ENCODE data around the gene ZNF524.

Gene ZNF524

DNA sequence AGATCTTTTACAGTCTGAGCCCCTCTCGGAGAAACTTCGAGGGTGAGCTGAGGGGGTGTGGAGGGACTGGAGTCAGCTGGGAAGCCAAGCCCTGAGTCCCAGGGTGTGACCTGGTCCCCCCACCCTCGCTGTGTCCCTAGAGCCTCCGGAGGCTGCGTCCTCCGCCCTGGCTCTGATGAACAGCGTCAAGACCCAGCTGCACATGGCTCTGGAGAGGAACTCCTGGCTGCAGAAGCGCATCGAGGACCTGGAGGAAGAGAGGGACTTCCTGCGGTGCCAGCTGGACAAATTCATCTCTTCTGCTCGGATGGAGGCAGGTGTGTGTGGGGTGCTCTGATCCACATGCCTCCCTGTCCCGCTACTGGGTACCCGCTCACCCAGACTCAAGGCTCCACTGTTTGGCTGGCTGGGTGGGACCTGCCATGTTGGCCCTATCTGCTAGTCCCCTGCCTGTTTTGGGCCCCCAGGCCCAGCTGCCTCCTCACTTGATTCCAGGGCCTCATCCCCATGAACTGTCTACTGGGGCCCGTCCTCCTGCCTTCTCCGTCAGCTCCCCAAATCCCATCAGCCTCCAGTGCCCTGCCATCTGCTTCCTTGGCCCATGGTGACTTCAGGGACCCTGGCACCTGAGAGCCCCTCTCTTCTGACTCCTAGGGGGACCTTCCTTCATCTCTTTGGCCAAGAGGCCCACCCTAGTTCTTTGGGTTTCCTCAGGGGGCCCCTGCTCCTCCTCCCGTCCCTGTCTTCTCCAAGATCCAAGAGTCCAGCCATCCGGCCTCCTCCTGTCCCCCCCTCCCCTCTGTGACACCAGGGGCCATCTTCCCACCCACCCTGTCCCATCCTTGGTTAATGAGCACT, 49.4 kb downstream of the ZNF524 start:
- no peak for TF ChIP-seq EZH2phosphoT487 (IDR thresholded peaks at IDR 0.05; ENCODE audit: borderline replicate concordance, low read length)
- TF ChIP-seq, protein P1, sequence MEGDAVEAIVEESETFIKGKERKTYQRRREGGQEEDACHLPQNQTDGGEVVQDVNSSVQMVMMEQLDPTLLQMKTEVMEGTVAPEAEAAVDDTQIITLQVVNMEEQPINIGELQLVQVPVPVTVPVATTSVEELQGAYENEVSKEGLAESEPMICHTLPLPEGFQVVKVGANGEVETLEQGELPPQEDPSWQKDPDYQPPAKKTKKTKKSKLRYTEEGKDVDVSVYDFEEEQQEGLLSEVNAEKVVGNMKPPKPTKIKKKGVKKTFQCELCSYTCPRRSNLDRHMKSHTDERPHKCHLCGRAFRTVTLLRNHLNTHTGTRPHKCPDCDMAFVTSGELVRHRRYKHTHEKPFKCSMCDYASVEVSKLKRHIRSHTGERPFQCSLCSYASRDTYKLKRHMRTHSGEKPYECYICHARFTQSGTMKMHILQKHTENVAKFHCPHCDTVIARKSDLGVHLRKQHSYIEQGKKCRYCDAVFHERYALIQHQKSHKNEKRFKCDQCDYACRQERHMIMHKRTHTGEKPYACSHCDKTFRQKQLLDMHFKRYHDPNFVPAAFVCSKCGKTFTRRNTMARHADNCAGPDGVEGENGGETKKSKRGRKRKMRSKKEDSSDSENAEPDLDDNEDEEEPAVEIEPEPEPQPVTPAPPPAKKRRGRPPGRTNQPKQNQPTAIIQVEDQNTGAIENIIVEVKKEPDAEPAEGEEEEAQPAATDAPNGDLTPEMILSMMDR (IDR thresholded peaks at IDR 0.05; ENCODE audit: low read depth, low read length, poor library complexity, severe bottlenecking), result no peak
- Histone ChIP-seq H3K79me2 (ENCODE audit: control insufficient read depth, low read length) (peaks cover 64% of the 10 kb centered on the region), H4K20me1 (ENCODE audit: control insufficient read depth, insufficient read depth, low read depth, low read length) (no peaks in the 10 kb centered on the region), H3K9me2 (replicated peaks; ENCODE audit: control insufficient read depth, low read length) (no peaks in the 10 kb centered on the region), H3K4me1 (ENCODE audit: control insufficient read depth, low read length) (peaks cover 56% of the 10 kb centered on the region), H3K4me2 (ENCODE audit: low read length) (peak overlapping the region; percentile 87), H3K27ac (ENCODE audit: low read depth, low read length) (peak overlapping the region; percentile 99), H3K36me3 (ENCODE audit: control insufficient read depth, low read length) (peaks cover 79% of the 10 kb centered on the region), H3K4me3 (ENCODE audit: low read length) (peak overlapping the region; percentile 94), H3K27me3 (ENCODE audit: control insufficient read depth, low read length) (no peaks in the 10 kb centered on the region), H3F3A (ENCODE audit: control insufficient read depth, insufficient read depth) (peaks cover 22% of the 10 kb centered on the region), H3K9me3 (ENCODE audit: control insufficient read depth, insufficient read depth, low read length) (no peaks in the 10 kb centered on the region)

GRCh38 chr19:55650126-55650557, 50.1 kb downstream of the ZNF524 start:
- no peak overlapping the region for H3K27ac ChIP-seq (ENCODE audit: low read depth, low read length)
- peaks cover 20% of the 10 kb centered on the region for H3F3A ChIP-seq (ENCODE audit: control insufficient read depth, insufficient read depth)
- peaks cover 50% of the 10 kb centered on the region for H3K4me1 ChIP-seq (ENCODE audit: control insufficient read depth, low read length)
- peak overlapping the region; percentile 87 for H3K4me2 ChIP-seq (ENCODE audit: low read length)
- no peaks in the 10 kb centered on the region for H3K9me3 ChIP-seq (ENCODE audit: control insufficient read depth, insufficient read depth, low read length)
- H4K20me1 ChIP-seq (ENCODE audit: control insufficient read depth, insufficient read depth, low read depth, low read length), result no peaks in the 10 kb centered on the region
- H3K4me3 ChIP-seq (ENCODE audit: low read length), result no peak overlapping the region
- H3K27me3 ChIP-seq (ENCODE audit: control insufficient read depth, low read length), result no peaks in the 10 kb centered on the region
- TF ChIP-seq, protein P1 (IDR thresholded peaks at IDR 0.05; ENCODE audit: low read depth, low read length, poor library complexity, severe bottlenecking), result no peak
- TF ChIP-seq EZH2phosphoT487 (IDR thresholded peaks at IDR 0.05; ENCODE audit: borderline replicate concordance, low read length), result no peak
- H3K79me2 ChIP-seq (ENCODE audit: control insufficient read depth, low read length), result peaks cover 61% of the 10 kb centered on the region
- peaks cover 75% of the 10 kb centered on the region for H3K36me3 ChIP-seq (ENCODE audit: control insufficient read depth, low read length)
- no peaks in the 10 kb centered on the region for H3K9me2 ChIP-seq (replicated peaks; ENCODE audit: control insufficient read depth, low read length)

GRCh38 chr19:55650602-55651230, 50.6 kb downstream of the ZNF524 start:
- H4K20me1 ChIP-seq (ENCODE audit: control insufficient read depth, insufficient read depth, low read depth, low read length), result no peaks in the 10 kb centered on the region
- H3K27ac ChIP-seq (ENCODE audit: low read depth, low read length), result no peak overlapping the region
- H3K9me3 ChIP-seq (ENCODE audit: control insufficient read depth, insufficient read depth, low read length), result no peaks in the 10 kb centered on the region
- H3K27me3 ChIP-seq (ENCODE audit: control insufficient read depth, low read length), result no peaks in the 10 kb centered on the region
- no peak overlapping the region for H3K4me2 ChIP-seq (ENCODE audit: low read length)
- H3F3A ChIP-seq (ENCODE audit: control insufficient read depth, insufficient read depth), result peaks cover 14% of the 10 kb centered on the region
- peaks cover 75% of the 10 kb centered on the region for H3K36me3 ChIP-seq (ENCODE audit: control insufficient read depth, low read length)
- no peak for TF ChIP-seq EZH2phosphoT487 (IDR thresholded peaks at IDR 0.05; ENCODE audit: borderline replicate concordance, low read length)
- TF ChIP-seq, protein P1 (IDR thresholded peaks at IDR 0.05; ENCODE audit: low read depth, low read length, poor library complexity, severe bottlenecking), result no peak
- H3K4me3 ChIP-seq (ENCODE audit: low read length), result no peak overlapping the region
- H3K4me1 ChIP-seq (ENCODE audit: control insufficient read depth, low read length), result peaks cover 44% of the 10 kb centered on the region
- no peaks in the 10 kb centered on the region for H3K9me2 ChIP-seq (replicated peaks; ENCODE audit: control insufficient read depth, low read length)
- peaks cover 61% of the 10 kb centered on the region for H3K79me2 ChIP-seq (ENCODE audit: control insufficient read depth, low read length)
